IMR-90 (cell line): ENCODE results near the gene PPEF2. TPM values are rescaled to one million over a fixed set of nuclear protein-coding genes. Genes with fewer than 3 reads are reported as not detected.

Experiments used
- ATAC-seq: fragments of 200-7000 bp; cut with Tn5 transposase; 2 replicates; pipeline ENCODE4 v1.9.1; 2020; ENCODE audit warnings: low read depth, mild to moderate bottlenecking, moderate library complexity
- BruUV-seq: library from RNA; stranded (reverse); fragments of 400-500 nt; replicated peaks from 2 replicates; lab custom pipeline; 2021; lab: Mats Ljungman, UMichigan
- CTCF ChIA-PET: fragments of 300-600 bp; formaldehyde crosslinking; extraction: SDS; loops from one replicate; lab custom pipeline; 2021; ENCODE audit warnings: antibody characterized with exemption; lab: Yijun Ruan, JAX
- POLR2A ChIA-PET: fragments of 300-600 bp; sonication (Branson Sonifier 250); formaldehyde crosslinking; loops from one replicate; lab custom pipeline; 2022; ENCODE audit warnings: antibody characterized with exemption; ENCODE audit not compliant: unreplicated experiment; lab: Charles Lee
- DNase-seq: peaks from one replicate; pipeline ENCODE4 v3.0.0; 2013
- H2AFZ ChIP-seq: replicated peaks from 2 replicates; pipeline ENCODE3; 2013; ENCODE audit warnings: low read length, mild to moderate bottlenecking; ENCODE audit not compliant: poor library complexity
- H2AK5ac ChIP-seq: 2 replicates; pipeline ENCODE4 v1.6.1; 2013; ENCODE audit warnings: low read depth, low read length, inconsistent platforms
- H2AK9ac ChIP-seq: replicated peaks from 2 replicates; pipeline ENCODE3; 2013; ENCODE audit warnings: mild to moderate bottlenecking, low read depth, low read length, moderate library complexity; ENCODE audit not compliant: poor library complexity
- H2BK120ac ChIP-seq: 2 replicates; pipeline ENCODE4 v1.6.1; 2013; ENCODE audit warnings: low read depth, low read length, inconsistent platforms
- H2BK15ac ChIP-seq: 3 replicates; pipeline ENCODE4 v1.6.1; 2013; ENCODE audit warnings: low read depth, low read length, inconsistent platforms
- H2BK20ac ChIP-seq: 2 replicates; pipeline ENCODE4 v1.6.1; 2013; ENCODE audit warnings: low read depth, mild to moderate bottlenecking, inconsistent platforms, low read length, moderate library complexity
- H2BK5ac ChIP-seq: 2 replicates; pipeline ENCODE4 v1.6.1; 2013; ENCODE audit warnings: mild to moderate bottlenecking, low read depth, low read length, inconsistent platforms; ENCODE audit not compliant: poor library complexity, severe bottlenecking
- H3K14ac ChIP-seq: replicated peaks from 2 replicates; pipeline ENCODE4 v1.6.1; 2013; ENCODE audit warnings: low read depth, low read length, inconsistent platforms
- H3K18ac ChIP-seq: 2 replicates; pipeline ENCODE4 v1.6.1; 2013; ENCODE audit warnings: low read depth, low read length, control low read depth
- H3K23ac ChIP-seq: 2 replicates; pipeline ENCODE4 v1.6.1; 2013; ENCODE audit warnings: low read depth, low read length, inconsistent platforms
- H3K27ac ChIP-seq: 2 replicates; pipeline ENCODE4 v1.5.1; 2013; ENCODE audit warnings: mild to moderate bottlenecking, control low read depth, low read length; ENCODE audit not compliant: insufficient read depth
- H3K27me3 ChIP-seq: 2 replicates; pipeline ENCODE4 v1.6.1; 2013; ENCODE audit warnings: low read length; ENCODE audit not compliant: control insufficient read depth, insufficient read depth
- H3K36me3 ChIP-seq: 2 replicates; pipeline ENCODE4 v1.6.1; 2013; ENCODE audit warnings: low read length, mixed read lengths; ENCODE audit not compliant: control insufficient read depth, insufficient read depth
- H3K4ac ChIP-seq: 2 replicates; pipeline ENCODE4 v1.6.1; 2013; ENCODE audit warnings: low read depth, low read length, inconsistent platforms
- H3K4me1 ChIP-seq: 2 replicates; pipeline ENCODE4 v1.6.1; 2013; ENCODE audit warnings: low read length, mixed read lengths; ENCODE audit not compliant: control insufficient read depth, insufficient read depth
- H3K4me2 ChIP-seq: 2 replicates; pipeline ENCODE4 v1.6.1; 2013; ENCODE audit warnings: low read depth, mild to moderate bottlenecking, control low read depth, low read length, moderate library complexity
- H3K4me3 ChIP-seq: 2 replicates; pipeline ENCODE4 v1.5.1; 2013; ENCODE audit warnings: low read depth, mild to moderate bottlenecking, control low read depth, low read length, moderate library complexity; ENCODE audit not compliant: insufficient read depth
- H3K56ac ChIP-seq: 2 replicates; pipeline ENCODE4 v1.6.1; 2013; ENCODE audit warnings: low read length, inconsistent platforms; ENCODE audit not compliant: insufficient read depth; ENCODE audit errors: extremely low read depth
- H3K79me1 ChIP-seq, 2 experiments: 2 replicates each; pipeline ENCODE4 v1.6.1; 2013; ENCODE audit warnings: low read length in 2 of 2, inconsistent platforms in 1 of 2, low read depth in 1 of 2
- H3K9ac ChIP-seq: 2 replicates; pipeline ENCODE4 v1.6.1; 2013; ENCODE audit warnings: low read depth, low read length, control low read depth
- H3K9me1 ChIP-seq: 2 replicates; pipeline ENCODE4 v1.6.1; 2013; ENCODE audit warnings: low read length, inconsistent platforms; ENCODE audit not compliant: insufficient read depth
- H3K9me3 ChIP-seq: 2 replicates; pipeline ENCODE4 v1.6.1; 2013; ENCODE audit warnings: low read length; ENCODE audit not compliant: control insufficient read depth, insufficient read depth
- H4K20me1 ChIP-seq: 2 replicates; pipeline ENCODE4 v1.6.1; 2013; ENCODE audit warnings: low read length, inconsistent platforms; ENCODE audit not compliant: insufficient read depth
- H4K5ac ChIP-seq: 2 replicates; pipeline ENCODE4 v1.6.1; 2013; ENCODE audit warnings: mild to moderate bottlenecking, low read depth, low read length, control low read depth
- H4K8ac ChIP-seq, 2 experiments: 2 replicates each; pipeline ENCODE4 v1.6.1; 2013; ENCODE audit warnings: low read depth in 2 of 2, low read length in 2 of 2, control low read depth in 1 of 2, inconsistent platforms in 1 of 2
- H4K91ac ChIP-seq: 2 replicates; pipeline ENCODE4 v1.6.1; 2013; ENCODE audit warnings: low read depth, low read length, inconsistent platforms; ENCODE audit not compliant: insufficient read depth
- BHLHE40 ChIP-seq: fragments of 150-350 bp; IDR thresholded peaks from 2 replicates; pipeline ENCODE4 v1.6.1; 2016; ENCODE audit warnings: mild to moderate bottlenecking, low read depth, low read length
- CEBPB ChIP-seq: IDR thresholded peaks from 2 replicates; pipeline ENCODE4 v1.6.1; 2012; ENCODE audit warnings: low read depth, low read length, improper control_type of control experiment
- CHD1 ChIP-seq: IDR thresholded peaks from 2 replicates; pipeline ENCODE4 v1.6.1; 2012; ENCODE audit warnings: low read depth, low read length, improper control_type of control experiment
- CTCF ChIP-seq: conservative IDR thresholded peaks from 2 replicates; pipeline ENCODE4 v1.5.1; 2012; ENCODE audit warnings: mild to moderate bottlenecking, low read depth, low read length, improper control_type of control experiment
- FOS ChIP-seq: fragments of 150-350 bp; IDR thresholded peaks from 2 replicates; pipeline ENCODE4 v1.6.1; 2016; ENCODE audit warnings: low read depth, low read length
- MAFK ChIP-seq: IDR thresholded peaks from 2 replicates; pipeline ENCODE4 v1.6.1; 2012; ENCODE audit warnings: low read depth, low read length, improper control_type of control experiment
- MAZ ChIP-seq: IDR thresholded peaks from 2 replicates; pipeline ENCODE4 v1.6.1; 2012; ENCODE audit warnings: low read depth, mild to moderate bottlenecking, low read length, improper control_type of control experiment, moderate library complexity, borderline replicate concordance
- NFE2L2 ChIP-seq: fragments of 150-350 bp; IDR thresholded peaks from 2 replicates; pipeline ENCODE4 v1.6.1; 2016; ENCODE audit warnings: low read depth, mild to moderate bottlenecking, low read length
- POLR2A ChIP-seq: IDR thresholded peaks from 2 replicates; pipeline ENCODE4 v1.6.1; 2012; ENCODE audit warnings: mild to moderate bottlenecking, low read depth, low read length
- RAD21 ChIP-seq: IDR thresholded peaks from 2 replicates; pipeline ENCODE4 v1.6.1; 2012; ENCODE audit warnings: low read length, improper control_type of control experiment
- RCOR1 ChIP-seq: IDR thresholded peaks from 2 replicates; pipeline ENCODE4 v1.6.1; 2012; ENCODE audit warnings: mild to moderate bottlenecking, low read length, improper control_type of control experiment; ENCODE audit not compliant: insufficient replicate concordance
- RFX5 ChIP-seq: IDR thresholded peaks from 2 replicates; pipeline ENCODE4 v1.8.0; 2012; ENCODE audit warnings: low read depth, mild to moderate bottlenecking, low read length, moderate library complexity
- SMC3 ChIP-seq: fragments of 150-350 bp; IDR thresholded peaks from 2 replicates; pipeline ENCODE4 v1.6.1; 2016; ENCODE audit warnings: low read depth, mild to moderate bottlenecking, antibody characterized with exemption, low read length, moderate library complexity
- USF2 ChIP-seq: fragments of 150-350 bp; IDR thresholded peaks from 2 replicates; pipeline ENCODE4 v1.6.1; 2017; ENCODE audit warnings: mild to moderate bottlenecking, antibody characterized with exemption, low read length, low read depth
- WGBS, 2 experiments: methylation state at CpG; one replicate each; pipeline versions ENCODE4 v1.1.5 to v1.1.7; 2013; ENCODE audit warnings: missing lambda C conversion rate in 2 of 2; ENCODE audit not compliant: insufficient read length in 1 of 2; ENCODE audit errors: extremely low coverage in 2 of 2; 5-methylcytosine and 5-hydroxymethylcytosine counted together
- dilution Hi-C: fragments of 300-500 bp; cut with HindIII; formaldehyde crosslinking; loops from one replicate; pipeline ENCODE4 v1.14.3; 2018; ENCODE audit warnings: low sequenced_read_pairs; ENCODE audit not compliant: unreplicated experiment
- in situ Hi-C: fragments of 300-500 bp; cut with MboI; formaldehyde crosslinking; loops from 3 replicates; pipeline ENCODE4 v1.14.3; 2019; ENCODE audit warnings: low sequenced_read_pairs, inconsistent platforms, mixed read lengths
- intact Hi-C: fragments of 100-400 bp; cut with micrococcal nuclease; formaldehyde crosslinking; loops from 2 replicates; pipeline ENCODE4 v1.10.0; 2022
- polyA plus RNA-seq, 3 experiments: library from polyadenylated mRNA; depleted of rRNA; stranded (reverse); fragments of >200 nt; gene quantifications; 2 replicates each; pipeline ENCODE4 v1.2.3, GENCODE V29; 2012; ENCODE audit warnings: low replicate concordance in 1 of 3
- total RNA-seq: library from RNA; depleted of rRNA; stranded (reverse); fragments of >200 nt; gene quantifications from 2 replicates; pipeline ENCODE4 v1.2.3, GENCODE V29; 2012
- TF ChIP-seq, protein P1 (sequence below): fragments of 150-350 bp; IDR thresholded peaks from 2 replicates; pipeline ENCODE4 v1.6.1; 2016; ENCODE audit warnings: low read depth, mild to moderate bottlenecking, low read length, moderate library complexity, borderline replicate concordance

Gene PPEF2
- total and polyA plus RNA-seq, 2 of the 4 experiments (the other 2 are of a cell fraction): not detected

DNA sequence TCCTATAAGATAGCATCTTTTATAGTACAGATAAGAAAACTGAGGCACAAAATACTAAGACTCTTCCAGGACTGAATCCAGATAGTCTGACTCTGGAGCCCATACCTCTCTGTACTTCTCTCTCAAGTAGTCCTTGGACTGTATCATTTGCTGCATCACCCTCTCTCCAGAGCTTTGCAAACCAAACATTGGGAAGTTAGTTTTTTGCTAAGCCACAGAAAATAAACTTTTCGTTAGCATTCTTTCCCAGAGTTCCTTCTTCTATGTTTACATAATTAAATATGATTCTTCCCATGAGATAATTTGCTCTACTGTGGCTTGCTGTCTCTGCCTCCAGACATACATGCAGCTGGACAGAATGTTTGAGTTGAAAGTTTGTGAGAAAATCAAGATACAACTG is 22.0 kb downstream of the PPEF2 start:
- DNase-seq: peak; percentile 43
- H3K27ac ChIP-seq: no peak overlapping the region
- BruUV-seq: no TSS peak
- no peak overlapping the region for H3K4me2 ChIP-seq
- intact Hi-C loops: no loop called here
- H2BK20ac ChIP-seq: no peak overlapping the region
- H3K27me3 ChIP-seq: peaks cover 23% of the 10 kb centered on the region
- no CpG with 5 or more reads among the region's 1 CpG for WGBS, 2 experiments
- H3K23ac ChIP-seq: no peak overlapping the region
- in situ Hi-C loops: no loop called here
- POLR2A ChIA-PET: no interaction called here
- no peak overlapping the region for H3K18ac ChIP-seq
- no peak overlapping the region for H3K14ac ChIP-seq
- no peak overlapping the region for H3K4me3 ChIP-seq
- no peak overlapping the region for H2AK5ac ChIP-seq
- no peak overlapping the region for H2BK5ac ChIP-seq
- H3K4ac ChIP-seq: no peak overlapping the region
- no peaks in the 10 kb centered on the region for H3K9me3 ChIP-seq
- no peak overlapping the region for H2BK15ac ChIP-seq
- H4K8ac ChIP-seq: no peak overlapping the region
- peak; percentile 93 for ATAC-seq
- no peak overlapping the region for H2BK120ac ChIP-seq
- no peaks in the 10 kb centered on the region for H4K20me1 ChIP-seq
- no peaks in the 10 kb centered on the region for H3K4me1 ChIP-seq
- dilution Hi-C loops: no loop called here
- no peaks in the 10 kb centered on the region for H3K9me1 ChIP-seq
- no peak overlapping the region for H3K56ac ChIP-seq
- no peak overlapping the region for H4K91ac ChIP-seq
- no peak overlapping the region for H3K9ac ChIP-seq
- no peak overlapping the region for H2AFZ ChIP-seq
- no peak overlapping the region for H2AK9ac ChIP-seq
- no peaks in the 10 kb centered on the region for H3K36me3 ChIP-seq
- TF ChIP-seq FOS (no peak), NFE2L2 (no peak), CEBPB (no peak), MAFK (no peak), SMC3 (no peak), CTCF (no peak), RFX5 (no peak), CHD1 (no peak), BHLHE40 (no peak), POLR2A (no peak), MAZ (no peak), RAD21 (no peak), RCOR1 (no peak), USF2 (no peak)
- TF ChIP-seq, protein P1, sequence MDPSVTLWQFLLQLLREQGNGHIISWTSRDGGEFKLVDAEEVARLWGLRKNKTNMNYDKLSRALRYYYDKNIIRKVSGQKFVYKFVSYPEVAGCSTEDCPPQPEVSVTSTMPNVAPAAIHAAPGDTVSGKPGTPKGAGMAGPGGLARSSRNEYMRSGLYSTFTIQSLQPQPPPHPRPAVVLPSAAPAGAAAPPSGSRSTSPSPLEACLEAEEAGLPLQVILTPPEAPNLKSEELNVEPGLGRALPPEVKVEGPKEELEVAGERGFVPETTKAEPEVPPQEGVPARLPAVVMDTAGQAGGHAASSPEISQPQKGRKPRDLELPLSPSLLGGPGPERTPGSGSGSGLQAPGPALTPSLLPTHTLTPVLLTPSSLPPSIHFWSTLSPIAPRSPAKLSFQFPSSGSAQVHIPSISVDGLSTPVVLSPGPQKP: no peak
- H4K5ac ChIP-seq: no peak overlapping the region
- CTCF ChIA-PET: no interaction called here
- H3K79me1 ChIP-seq: no peaks in the 10 kb centered on the region
